HG02943 (cell line): ENCODE data around the gene BAG5.
"Not testable (repeated sequence)": the region's sequence is repeated elsewhere in the genome, so short reads cannot be mapped to it uniquely, and the experiment has no call there.

ENCODE experiments used
- ATAC-seq: cut with Tn5 transposase; IDR thresholded peaks from one replicate; pipeline ENCODE4 v1.9.1; 2021; ENCODE audit warnings: mild to moderate bottlenecking, low read depth, moderate library complexity; ENCODE audit not compliant: unreplicated experiment

The BAG5 gene, protein sequence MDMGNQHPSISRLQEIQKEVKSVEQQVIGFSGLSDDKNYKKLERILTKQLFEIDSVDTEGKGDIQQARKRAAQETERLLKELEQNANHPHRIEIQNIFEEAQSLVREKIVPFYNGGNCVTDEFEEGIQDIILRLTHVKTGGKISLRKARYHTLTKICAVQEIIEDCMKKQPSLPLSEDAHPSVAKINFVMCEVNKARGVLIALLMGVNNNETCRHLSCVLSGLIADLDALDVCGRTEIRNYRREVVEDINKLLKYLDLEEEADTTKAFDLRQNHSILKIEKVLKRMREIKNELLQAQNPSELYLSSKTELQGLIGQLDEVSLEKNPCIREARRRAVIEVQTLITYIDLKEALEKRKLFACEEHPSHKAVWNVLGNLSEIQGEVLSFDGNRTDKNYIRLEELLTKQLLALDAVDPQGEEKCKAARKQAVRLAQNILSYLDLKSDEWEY

DNA sequence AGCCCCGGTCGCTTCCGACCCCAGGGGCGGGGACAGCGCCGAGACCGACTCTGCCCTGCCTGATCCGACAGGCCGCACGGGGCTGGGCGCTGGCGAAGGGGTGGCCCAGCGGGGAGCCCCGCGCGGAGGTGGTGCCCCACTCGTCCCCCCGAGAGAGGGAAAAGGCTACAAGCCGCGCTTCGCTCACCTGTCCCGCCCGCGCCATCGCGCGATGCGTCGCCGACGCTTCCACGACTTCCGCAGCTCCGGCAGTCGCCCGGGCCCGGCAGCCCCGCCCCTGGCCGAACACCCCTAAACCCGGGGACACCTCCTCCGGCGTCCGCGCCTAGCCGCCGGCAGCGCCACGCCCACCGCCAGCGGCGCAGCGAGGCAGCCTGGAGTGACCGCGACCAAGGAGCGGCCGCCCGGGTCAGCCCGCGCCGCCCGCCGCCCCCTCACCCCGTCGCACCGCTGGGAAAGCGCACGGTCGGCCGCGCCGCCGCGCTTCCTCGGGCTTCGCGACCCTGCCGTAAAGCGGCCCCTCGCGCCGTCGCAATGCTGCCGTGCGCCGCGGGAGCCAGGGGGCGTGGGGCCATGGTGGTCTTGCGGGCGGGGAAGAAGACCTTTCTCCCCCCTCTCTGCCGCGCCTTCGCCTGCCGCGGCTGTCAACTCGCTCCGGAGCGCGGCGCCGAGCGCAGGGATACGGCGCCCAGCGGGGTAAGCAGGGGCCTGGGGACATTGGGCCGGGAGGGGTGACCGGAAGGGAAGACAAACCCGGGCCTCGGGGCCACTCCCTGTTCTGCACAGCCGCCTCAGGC lies at the start of gene BAG5, which contains the start of gene COA8:
Gene BAG5, minus strand, starts transcription at position 229 of the 797 bp plus-strand sequence. CDS start 1,493 bp downstream, outside the sequence.
Gene COA8, plus strand, starts transcription at position 532 of the 797 bp plus-strand sequence. Its CDS starts 42 bp downstream, at position 574.
- ATAC-seq: peak; percentile 64

DNA sequence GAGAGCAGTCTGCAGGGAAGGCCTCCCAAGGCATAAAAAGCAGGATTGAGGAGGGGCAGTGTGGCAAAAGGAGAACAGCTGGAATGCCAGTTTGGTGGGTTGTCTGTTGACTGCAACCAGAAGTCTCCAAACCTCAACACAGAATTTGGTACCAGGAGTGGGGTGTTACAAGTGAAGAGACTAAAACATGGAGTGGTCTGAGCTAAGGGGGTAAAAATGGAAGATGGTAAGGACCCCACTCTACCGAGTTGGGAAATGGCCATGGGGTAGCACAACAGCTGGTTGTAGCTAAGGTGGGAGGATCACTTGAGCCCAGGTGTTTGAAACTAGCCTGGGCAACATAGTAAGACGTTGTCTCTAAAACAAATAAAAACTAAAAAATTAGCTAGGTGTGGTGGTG lies 48.8 kb upstream of the BAG5 start:
- no peak for ATAC-seq

DNA sequence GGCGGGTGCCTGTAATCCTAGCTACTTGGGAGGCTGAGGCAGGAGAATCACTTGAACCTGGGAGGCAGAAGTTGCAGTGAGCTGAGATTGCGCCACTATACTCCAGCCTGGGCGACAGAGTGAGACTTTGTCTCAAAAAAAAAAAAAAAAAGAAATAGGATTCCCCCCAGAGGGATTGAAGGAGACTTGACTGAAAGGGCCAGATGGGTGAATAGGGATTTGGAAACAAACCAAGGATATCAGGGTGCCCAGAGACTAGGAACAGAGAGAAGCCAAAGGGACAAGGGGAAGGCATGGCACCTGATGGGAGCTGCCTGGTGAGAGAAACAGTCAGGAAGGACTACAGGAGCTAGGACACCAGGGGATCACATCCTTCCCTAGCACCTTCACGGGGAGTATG lies 46.6 kb upstream of the BAG5 start:
- not testable (repeated sequence) for ATAC-seq

DNA sequence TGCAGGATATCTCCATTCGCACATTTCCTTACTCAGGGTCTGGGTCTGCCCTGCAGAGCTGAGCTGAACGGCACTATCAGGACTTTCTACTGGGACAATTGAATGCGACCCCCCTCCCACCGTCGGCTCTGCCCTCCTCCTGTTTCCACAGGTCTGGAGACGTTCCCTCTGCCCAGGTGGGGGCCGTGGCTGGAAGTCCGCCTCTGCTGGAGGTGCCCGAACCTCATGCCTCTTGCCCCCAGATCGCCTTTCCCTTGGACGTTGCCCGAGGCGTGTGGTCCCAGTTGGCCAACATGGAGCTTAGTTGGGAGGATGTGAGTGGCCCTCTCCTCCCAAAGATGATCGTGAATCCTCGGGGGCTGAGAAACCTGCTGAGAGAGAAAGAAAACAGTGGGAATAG lies 45.4 kb upstream of the BAG5 start:
- ATAC-seq: no peak

DNA sequence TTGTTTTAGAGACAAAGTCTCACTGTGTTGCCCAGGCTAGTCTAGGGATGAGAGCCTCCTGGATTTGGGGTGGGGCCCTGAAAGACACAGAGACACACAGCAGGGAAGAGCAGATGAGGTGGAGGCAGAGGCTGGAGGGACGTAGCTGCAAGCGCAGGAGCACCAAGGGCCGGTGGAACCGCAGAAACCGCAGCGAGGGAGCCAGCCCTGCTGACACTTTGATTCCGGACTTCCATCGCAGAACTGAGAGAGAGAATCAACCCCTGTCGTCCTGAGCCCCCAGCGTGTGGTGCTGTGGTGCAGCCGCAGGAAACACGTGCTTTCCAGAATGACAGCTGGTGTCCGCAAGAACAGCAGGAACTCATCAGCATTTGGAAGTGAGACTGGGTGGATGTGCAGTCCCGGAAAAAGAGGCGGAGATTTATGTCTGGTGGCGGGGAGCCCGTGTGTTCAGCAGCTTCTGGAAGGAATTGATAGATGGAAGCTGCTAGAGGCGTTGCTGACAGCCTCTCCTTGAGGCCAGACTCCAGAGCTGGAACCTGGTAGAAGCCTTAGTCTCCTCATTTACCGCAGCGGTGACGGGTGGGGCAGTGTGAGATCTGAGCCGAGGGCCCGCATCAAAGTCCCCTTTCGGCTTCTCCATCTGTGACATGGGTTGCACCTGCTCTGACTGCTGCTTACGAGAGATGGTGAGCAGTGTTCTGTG lies 44.7 kb upstream of the BAG5 start:
- ATAC-seq: no peak

DNA sequence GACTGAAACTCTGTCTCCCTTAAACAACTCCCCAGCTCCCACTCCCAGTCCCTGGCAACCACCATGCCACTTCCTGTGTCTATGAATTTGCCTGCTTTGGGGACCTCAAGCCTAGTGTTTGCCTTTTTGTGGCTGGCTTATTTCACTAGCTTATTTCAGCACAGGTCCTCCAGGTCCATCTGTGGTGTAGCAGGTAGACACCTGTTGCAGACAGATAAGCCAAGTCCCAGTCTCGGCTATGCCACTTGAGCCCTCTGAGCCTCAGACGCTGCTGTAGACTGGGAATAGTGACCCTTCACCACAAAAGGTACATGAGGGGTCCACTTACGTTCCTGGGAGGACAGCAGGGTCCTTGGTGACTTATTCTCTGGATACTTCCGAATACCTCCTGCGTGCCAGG lies 42.2 kb upstream of the BAG5 start:
- ATAC-seq: no peak

DNA sequence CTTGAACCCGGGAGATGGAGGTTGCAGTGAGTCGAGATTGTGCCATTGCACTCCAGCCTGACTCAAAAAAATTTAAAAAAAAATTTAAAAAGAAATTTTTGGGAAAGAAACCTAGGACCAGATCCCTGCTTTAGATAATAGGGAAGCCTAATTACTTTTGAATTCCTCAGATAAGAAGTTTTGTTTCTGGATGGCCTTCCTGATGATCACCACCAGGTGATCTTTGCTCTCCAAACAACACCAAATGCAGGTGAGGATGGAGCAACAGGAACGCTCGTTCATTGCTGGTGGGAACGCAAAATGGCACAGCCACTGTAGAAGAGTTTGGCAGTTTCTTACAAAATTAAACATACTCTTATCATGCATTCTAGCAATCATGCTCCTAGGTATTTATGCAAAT lies 38.0 kb upstream of the BAG5 start:
- no peak for ATAC-seq

DNA sequence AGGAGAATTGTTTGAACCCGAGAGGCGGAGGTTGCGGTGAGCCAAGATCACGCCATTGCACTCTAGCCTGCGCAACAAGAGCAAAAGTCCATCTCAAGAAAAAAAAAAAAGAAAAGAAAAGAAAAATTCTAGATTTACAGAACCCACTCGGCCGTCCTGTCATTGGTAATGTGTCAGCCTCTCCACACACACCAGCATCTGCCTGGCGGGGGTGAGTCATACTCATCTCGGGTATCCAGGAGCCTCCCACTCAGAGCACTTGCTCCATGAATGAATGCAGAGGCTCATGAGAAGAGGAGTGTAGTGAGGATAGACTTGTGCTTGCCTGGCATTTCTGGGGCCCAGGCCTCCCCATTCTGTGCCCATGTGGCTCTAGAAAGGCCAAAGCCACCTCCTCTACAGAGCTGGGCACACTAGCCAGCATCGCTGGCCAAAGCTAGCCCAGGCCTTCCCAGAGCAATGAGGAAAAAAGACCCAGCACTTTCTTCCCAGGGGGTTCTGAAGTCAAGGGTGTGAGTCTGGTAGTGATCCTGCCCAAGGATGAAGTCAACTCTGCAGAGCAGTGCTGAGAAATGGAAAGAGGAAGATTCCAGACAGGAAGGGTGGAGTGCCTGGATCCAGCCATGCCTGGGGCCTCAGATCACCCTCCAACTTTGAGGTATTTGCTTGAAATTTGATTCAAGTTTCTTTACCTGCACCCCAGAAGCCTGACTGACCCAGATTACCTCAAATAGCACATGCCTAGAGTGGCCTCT lies 35.3 kb upstream of the BAG5 start:
- ATAC-seq: no peak

DNA sequence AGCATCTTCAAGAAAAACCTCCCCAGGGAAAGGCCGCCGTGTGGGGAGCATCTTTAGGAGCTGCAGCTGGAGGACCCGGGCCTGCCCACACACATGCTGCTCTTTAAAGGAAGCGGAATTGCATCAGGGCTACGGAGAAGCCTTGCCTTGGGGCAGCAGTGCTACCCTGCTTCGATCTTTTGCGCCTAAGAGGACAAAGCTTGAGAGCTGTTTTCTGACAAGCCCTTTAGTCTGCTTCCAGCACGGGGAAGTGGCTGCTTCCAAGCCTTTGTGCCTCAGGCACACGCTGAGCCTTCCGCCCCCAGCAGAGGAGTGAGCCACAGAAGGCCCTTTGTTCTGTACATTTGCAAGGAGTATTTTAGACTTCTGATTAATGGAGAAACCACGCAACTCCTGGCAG lies 31.8 kb upstream of the BAG5 start:
- no peak for ATAC-seq

DNA sequence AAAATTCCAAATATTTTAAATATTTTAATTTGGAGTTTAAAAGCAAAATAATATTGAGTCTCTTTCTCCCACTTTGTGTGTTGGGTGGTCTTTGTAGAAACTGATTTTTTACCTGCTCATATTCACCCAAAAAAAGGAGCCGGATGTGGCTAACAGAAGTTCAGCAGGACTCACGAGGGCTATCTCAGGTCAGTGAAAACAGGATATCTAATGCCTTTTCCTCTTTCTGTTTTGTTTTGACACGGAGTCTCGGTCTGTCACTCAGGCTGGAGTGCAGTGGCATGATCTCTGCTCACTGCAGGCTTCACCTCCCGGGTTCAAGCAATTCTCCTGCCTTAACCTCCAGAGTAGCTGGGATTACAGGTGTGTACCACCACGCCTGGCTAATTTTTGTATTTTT lies 31.1 kb upstream of the BAG5 start:
- ATAC-seq: peak; percentile 82

DNA sequence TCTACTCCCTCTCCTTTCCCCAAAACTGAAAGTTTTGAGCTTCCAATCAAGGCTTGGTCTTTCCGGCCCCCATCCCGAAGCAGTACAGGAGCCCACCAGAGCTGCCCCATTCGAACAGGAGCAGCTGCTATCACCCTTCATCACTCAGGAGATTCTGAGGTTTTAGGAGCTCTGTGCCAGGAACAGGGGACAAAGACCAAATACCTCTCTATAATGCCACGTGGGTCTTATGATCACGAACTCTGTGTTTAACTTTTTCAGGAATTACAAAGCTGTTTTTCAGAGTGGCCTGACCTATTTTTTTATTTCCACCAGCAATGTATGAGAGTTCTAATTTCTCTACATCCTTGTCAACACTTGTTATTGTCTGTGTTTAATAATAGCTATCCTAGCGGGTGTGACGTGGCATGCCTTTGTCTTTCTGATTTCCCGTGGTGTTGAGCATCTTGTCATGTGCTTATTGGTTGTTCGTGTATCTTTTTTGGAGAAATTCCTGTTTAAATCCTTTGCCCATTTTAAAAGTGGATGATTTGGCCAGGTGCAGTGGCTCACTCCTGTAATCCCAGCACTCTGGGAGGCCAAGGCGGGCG lies 22.0 kb upstream of the BAG5 start:
- ATAC-seq: no peak

DNA sequence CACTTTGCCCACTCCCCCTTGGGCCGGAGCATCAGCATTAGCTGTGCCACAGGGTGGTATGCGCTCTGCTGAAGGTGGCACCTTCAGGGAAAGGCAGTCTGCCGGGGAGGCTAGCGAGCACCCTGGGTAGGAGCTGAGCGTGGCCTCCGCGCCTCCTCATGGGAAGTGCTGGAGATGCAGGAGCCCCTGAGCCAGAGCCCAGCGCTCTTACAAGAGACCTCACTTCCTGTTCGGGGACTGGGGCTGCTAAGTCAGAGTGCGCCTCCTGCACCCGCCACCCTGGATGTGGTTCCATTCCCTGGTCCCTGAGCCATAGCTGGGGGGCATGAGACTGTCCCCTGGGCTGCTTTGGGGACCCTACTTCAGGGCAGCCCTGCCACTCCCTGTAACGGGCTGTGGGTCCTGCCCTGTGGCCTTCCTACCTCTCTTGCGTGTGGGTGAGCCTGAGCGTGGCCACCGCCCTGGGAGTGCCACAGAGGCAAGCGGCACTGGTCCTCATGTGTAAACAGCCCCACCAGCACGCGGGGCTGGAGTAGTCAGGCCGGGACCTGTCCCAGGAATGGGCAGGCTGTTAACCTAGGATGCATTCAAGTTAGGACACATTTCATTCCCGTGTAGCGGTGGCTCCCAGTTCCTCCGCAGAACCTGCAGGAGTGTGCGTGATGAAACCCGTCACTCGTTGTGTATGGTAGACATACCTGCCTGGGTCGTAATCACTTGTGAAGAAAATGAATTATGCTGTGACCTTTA lies 19.7 kb upstream of the BAG5 start:
- ATAC-seq: no peak

DNA sequence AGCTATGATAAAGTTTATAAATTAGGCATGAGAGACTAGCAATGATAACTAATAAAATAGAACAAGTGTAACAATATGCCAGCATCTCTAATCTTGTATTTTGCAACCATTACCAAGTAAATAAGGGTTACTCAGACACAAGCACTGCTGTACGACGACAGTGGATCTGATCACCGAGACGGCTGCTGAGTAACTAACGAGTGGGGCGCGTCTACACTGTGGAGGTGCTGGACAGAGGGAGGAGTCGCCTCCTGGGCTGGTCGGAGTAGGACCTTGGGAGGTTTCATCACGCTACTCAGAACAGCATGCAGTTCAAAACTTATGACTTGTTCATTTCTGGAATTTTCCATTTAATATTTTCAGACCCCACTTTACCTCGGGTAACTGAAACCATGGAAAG lies 18.7 kb upstream of the BAG5 start:
- no peak for ATAC-seq

DNA sequence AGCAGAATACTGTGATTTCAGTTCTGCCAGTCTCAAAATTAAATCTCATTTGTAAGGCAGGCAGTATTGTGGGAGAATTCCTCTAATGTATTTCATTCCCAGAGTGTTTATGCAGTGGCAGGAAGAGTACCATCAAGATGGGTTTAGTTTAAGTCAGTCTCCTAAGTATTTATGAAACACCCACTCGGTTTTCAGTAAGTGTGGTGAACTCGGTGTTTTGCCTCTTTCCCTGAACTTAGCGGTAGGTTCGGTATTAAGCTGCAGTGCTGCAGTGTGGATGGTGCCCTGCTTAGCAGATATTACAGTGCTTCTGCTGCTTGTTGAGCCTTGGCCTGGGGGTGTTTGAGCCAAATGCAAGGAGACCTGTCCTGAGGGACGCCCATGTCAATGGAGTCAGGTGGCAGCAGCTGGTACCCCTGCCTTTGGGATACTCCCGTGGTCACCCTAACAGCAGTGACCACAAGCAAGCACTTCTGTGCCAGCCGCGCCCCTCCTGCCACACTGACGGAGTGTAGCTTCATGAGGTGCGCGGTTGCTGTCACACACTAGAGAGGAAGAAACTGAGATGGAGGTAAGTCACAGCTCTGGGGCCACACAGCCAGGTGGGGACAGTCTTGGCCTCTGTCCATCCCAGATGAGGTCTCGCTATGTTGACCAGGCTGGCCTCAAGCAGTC lies 16.1 kb upstream of the BAG5 start:
- no peak for ATAC-seq

DNA sequence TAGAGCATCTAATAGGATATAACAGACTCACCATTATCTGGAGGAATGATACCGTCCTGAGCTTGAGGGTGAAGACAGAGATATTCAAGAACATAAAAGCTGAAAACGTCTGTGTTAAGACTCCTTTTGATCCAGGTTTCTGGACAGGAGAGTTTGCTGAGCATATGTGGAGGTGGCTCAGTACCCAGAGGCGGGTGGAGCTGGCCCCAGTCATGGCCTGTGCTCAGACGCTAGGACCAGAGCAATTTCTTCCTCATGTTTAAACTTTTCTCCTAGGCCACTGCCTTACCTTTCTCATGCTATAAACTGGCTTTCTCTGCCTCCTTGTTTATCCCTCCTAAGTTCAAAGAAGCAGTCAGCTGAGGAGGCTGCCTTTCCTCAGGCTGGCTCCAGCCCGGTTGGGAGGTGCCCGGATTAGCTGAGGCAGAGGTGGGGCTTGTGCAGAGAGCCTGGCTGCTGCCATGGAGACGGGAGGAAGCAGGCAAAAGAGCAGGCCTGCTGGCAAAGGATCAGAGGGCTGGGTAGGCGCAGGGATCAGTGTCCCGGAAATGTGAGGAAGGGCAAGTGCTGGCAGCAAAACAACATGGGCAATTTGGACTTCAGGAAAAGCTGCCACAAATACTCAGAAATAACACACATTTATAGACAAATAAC lies 14.0 kb upstream of the BAG5 start:
- ATAC-seq: no peak

DNA sequence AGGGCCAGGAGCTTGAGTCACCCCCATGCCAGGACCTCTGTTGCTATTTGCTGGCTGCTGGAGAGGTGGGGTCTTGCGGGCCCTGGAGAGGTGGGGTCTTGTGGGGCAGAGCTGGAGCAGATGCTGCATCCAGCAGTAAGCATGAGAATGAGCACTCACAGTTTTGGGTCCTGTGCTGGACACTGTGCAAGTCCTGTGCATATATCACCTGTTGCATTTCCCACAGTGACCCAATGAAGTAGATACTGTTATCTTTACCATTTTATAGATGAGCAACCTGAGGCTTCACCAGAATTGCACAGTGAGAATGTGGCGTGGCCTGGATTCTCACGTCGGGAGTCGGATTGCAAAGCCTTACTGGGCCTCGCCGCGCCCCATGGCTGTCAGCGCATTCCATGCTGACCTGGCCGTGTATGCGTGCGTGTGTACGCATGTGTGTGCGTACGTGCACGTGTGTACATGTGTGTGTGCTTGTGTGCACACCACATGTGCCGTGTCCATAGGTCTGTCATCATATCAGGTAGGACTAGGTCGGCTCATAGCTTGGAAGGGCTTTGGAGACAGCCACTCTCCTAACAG lies 12.3 kb upstream of the BAG5 start:
- no peak for ATAC-seq

DNA sequence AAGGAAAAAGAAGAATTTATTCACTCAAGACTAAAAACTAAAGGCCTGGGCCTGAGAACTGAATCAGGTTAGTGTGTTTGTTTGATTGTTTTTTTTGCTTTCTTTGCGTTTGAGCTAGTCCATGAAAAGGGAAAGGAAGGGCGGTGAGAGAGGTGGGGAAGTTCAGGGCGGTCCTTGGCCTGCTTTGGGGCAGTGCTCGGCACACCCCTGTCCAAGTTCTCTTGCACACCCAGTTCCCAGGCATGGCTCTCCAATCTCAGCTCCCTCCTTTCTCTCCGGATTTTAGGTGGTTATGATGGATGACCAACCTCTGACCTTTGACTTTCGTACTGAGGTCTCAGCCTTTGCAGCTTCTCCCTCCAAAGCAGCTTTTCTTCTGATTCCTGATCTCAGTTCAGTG lies 11.6 kb upstream of the BAG5 start:
- no peak for ATAC-seq

DNA sequence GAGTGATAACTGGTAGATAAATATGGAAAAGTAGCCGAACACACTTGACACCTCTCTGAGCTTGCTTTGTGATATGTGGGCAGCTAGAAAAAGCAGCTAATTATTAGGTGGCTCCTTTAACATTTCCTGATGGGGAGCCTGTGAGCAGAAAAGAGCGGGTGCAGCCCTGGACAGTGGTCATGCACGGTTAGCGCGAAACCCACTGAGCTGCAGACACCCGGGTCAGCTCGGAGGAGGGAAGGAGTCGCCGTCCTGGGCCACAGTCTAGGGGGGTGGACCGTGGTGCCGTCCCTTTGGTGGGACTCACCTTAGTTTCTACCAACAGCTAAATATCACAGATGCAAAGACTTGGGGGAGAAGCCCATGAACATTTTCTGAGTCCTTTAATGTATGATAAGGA lies 7.0 kb upstream of the BAG5 start:
- no peak for ATAC-seq
